ENCODE measurements around the gene HOTAIR. TPM values are rescaled to one million over a fixed set of nuclear protein-coding genes. Genes with fewer than 3 reads are reported as not detected.

Gene HOTAIR
- polyA plus RNA-seq, 1 donor from 2014 or later, result not detected

DNA sequence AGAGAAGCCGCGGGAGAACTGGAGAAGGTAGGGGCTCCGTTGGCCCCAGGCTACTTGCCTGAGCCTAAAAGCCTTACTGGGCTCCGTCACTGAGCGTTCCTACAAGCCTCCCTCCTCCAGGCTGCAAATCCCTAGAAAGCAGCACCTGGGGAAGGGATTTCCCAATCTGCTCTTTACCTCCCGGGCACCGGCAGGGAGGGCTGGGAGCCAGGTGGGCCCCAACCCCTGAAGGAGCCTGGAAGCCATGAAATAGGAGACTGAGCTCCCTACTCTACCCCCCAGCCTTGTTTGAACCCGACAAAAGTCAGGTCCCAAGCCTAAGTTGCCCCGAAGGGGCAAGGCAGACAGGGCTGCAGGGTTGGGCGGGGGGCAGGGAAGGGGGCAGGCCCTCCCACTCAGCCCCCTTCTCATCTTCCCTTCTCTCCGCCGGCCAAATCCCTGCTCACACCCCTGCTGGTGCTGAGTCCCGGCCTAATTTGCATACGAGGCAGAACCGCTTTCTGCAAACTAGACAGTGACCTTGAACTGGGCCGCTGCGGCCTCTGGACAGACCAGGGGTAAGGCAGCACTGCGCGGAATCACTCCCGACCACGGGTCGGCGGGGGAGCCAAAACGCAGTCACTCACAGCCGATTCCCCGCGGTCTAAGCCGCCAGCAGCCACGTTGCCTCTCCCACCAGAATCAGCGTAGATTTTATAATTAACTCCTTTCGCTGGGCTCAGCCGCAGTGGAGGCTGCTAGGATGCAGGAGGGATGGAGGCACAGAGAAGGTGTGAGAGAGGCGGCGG is 23.8 kb downstream of the HOTAIR start:
- Histone ChIP-seq H3K27me3 (ENCODE audit: insufficient read depth, low read depth, low read length) (peaks cover 100% of the 10 kb centered on the region), H2AFZ (ENCODE audit: low read depth, low read length) (no peak overlapping the region), H3K27ac (ENCODE audit: low read length) (no peak overlapping the region), H3K36me3 (ENCODE audit: insufficient read depth, low read length) (no peaks in the 10 kb centered on the region), H3F3A (ENCODE audit: insufficient read depth, low read length, poor library complexity, severe bottlenecking) (no peaks in the 10 kb centered on the region), H4K20me1 (ENCODE audit: insufficient read depth) (no peaks in the 10 kb centered on the region), H3K79me2 (replicated peaks; ENCODE audit: insufficient read depth, low read length) (no peaks in the 10 kb centered on the region), H3K9me2 (ENCODE audit: insufficient read depth, low read length) (no peaks in the 10 kb centered on the region), H3K9me3 (ENCODE audit: low read length) (no peaks in the 10 kb centered on the region), H3K9ac (ENCODE audit: low read length) (no peak overlapping the region), H3K4me2 (ENCODE audit: low read length) (no peak overlapping the region), H3K4me3 (ENCODE audit: low read length) (no peak overlapping the region)
- TF ChIP-seq EZH2 (IDR thresholded peaks at IDR 0.05; ENCODE audit: borderline replicate concordance, insufficient read depth, low read length, poor library complexity, severe bottlenecking) (peak; percentile 79), TAF1 (IDR thresholded peaks at IDR 0.05; ENCODE audit: low read depth) (no peak)

DNA sequence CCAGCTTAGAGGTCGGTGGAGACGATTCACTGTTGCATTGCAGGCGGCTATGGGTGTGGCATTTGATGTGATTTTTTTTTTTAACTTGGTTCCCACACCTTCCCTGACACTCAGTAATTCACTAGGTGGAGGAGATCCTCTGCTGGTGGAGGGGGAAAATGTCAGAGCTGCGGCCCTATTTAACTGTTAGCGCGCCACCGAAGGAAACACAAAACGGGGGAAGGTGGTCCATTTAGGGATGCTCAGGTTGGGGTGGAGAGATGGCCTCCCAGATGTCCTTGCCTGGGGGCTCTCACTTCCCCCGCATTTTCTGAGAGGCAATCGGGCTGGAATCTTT is 24.3 kb downstream of the HOTAIR start:
- no peaks in the 10 kb centered on the region for H3K9me3 ChIP-seq (ENCODE audit: low read length)
- H3K4me3 ChIP-seq (ENCODE audit: low read length), result no peak overlapping the region
- no peak overlapping the region for H3K4me2 ChIP-seq (ENCODE audit: low read length)
- no peaks in the 10 kb centered on the region for H3K9me2 ChIP-seq (ENCODE audit: insufficient read depth, low read length)
- H3K9ac ChIP-seq (ENCODE audit: low read length), result no peak overlapping the region
- H3K79me2 ChIP-seq (replicated peaks; ENCODE audit: insufficient read depth, low read length), result no peaks in the 10 kb centered on the region
- H3F3A ChIP-seq (ENCODE audit: insufficient read depth, low read length, poor library complexity, severe bottlenecking), result no peaks in the 10 kb centered on the region
- no peak overlapping the region for H2AFZ ChIP-seq (ENCODE audit: low read depth, low read length)
- H3K27ac ChIP-seq (ENCODE audit: low read length), result no peak overlapping the region
- H3K36me3 ChIP-seq (ENCODE audit: insufficient read depth, low read length), result no peaks in the 10 kb centered on the region
- no peak for TF ChIP-seq MXI1 (conservative IDR thresholded peaks at IDR 0.05; ENCODE audit: poor library complexity, severe bottlenecking)
- no peak for TF ChIP-seq TAF1 (IDR thresholded peaks at IDR 0.05; ENCODE audit: low read depth)
- TF ChIP-seq, protein P1, sequence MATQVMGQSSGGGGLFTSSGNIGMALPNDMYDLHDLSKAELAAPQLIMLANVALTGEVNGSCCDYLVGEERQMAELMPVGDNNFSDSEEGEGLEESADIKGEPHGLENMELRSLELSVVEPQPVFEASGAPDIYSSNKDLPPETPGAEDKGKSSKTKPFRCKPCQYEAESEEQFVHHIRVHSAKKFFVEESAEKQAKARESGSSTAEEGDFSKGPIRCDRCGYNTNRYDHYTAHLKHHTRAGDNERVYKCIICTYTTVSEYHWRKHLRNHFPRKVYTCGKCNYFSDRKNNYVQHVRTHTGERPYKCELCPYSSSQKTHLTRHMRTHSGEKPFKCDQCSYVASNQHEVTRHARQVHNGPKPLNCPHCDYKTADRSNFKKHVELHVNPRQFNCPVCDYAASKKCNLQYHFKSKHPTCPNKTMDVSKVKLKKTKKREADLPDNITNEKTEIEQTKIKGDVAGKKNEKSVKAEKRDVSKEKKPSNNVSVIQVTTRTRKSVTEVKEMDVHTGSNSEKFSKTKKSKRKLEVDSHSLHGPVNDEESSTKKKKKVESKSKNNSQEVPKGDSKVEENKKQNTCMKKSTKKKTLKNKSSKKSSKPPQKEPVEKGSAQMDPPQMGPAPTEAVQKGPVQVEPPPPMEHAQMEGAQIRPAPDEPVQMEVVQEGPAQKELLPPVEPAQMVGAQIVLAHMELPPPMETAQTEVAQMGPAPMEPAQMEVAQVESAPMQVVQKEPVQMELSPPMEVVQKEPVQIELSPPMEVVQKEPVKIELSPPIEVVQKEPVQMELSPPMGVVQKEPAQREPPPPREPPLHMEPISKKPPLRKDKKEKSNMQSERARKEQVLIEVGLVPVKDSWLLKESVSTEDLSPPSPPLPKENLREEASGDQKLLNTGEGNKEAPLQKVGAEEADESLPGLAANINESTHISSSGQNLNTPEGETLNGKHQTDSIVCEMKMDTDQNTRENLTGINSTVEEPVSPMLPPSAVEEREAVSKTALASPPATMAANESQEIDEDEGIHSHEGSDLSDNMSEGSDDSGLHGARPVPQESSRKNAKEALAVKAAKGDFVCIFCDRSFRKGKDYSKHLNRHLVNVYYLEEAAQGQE (IDR thresholded peaks at IDR 0.05; ENCODE audit: borderline replicate concordance), result no peak
- no peak for TF ChIP-seq POLR2AphosphoS5 (IDR thresholded peaks at IDR 0.05)
- TF ChIP-seq, protein P2, sequence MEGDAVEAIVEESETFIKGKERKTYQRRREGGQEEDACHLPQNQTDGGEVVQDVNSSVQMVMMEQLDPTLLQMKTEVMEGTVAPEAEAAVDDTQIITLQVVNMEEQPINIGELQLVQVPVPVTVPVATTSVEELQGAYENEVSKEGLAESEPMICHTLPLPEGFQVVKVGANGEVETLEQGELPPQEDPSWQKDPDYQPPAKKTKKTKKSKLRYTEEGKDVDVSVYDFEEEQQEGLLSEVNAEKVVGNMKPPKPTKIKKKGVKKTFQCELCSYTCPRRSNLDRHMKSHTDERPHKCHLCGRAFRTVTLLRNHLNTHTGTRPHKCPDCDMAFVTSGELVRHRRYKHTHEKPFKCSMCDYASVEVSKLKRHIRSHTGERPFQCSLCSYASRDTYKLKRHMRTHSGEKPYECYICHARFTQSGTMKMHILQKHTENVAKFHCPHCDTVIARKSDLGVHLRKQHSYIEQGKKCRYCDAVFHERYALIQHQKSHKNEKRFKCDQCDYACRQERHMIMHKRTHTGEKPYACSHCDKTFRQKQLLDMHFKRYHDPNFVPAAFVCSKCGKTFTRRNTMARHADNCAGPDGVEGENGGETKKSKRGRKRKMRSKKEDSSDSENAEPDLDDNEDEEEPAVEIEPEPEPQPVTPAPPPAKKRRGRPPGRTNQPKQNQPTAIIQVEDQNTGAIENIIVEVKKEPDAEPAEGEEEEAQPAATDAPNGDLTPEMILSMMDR (IDR thresholded peaks at IDR 0.05; ENCODE audit: poor library complexity, severe bottlenecking), result no peak
- TF ChIP-seq SMC3 (conservative IDR thresholded peaks at IDR 0.05; ENCODE audit: poor library complexity), result no peak
- TF ChIP-seq RAD21 (conservative IDR thresholded peaks at IDR 0.05), result no peak
- TF ChIP-seq EZH2 (IDR thresholded peaks at IDR 0.05; ENCODE audit: borderline replicate concordance, insufficient read depth, low read length, poor library complexity, severe bottlenecking), result no peak
- TF ChIP-seq EP300 (conservative IDR thresholded peaks at IDR 0.05; ENCODE audit: poor library complexity, severe bottlenecking), result no peak
- peaks cover 100% of the 10 kb centered on the region for H3K27me3 ChIP-seq (ENCODE audit: insufficient read depth, low read depth, low read length)
- H4K20me1 ChIP-seq (ENCODE audit: insufficient read depth), result no peaks in the 10 kb centered on the region
